GM12801 (cell line): Measurements from ENCODE around the gene ZNF837.

Experiments used
- CTCF ChIP-seq: IDR thresholded peaks from one replicate; pipeline ENCODE4 v1.5.1; 2011; ENCODE audit warnings: control low read depth; ENCODE audit not compliant: insufficient read length; ENCODE audit errors: extremely low read depth

Gene ZNF837

GRCh38 chr19:58368561-58369360 lies 12.1 kb downstream of the ZNF837 start:
- no peak for TF ChIP-seq CTCF

- TF ChIP-seq CTCF: no peak
Measured at GRCh38 chr19:58367698-58368454, 13.0 kb downstream of the ZNF837 start.

- TF ChIP-seq CTCF: no peak
Measured at GRCh38 chr19:58366585-58367430, 14.0 kb downstream of the ZNF837 start.

GRCh38 chr19:58364146-58364545 lies 16.7 kb downstream of the ZNF837 start:
- TF ChIP-seq CTCF: no peak

- TF ChIP-seq CTCF: no peak
Measured at GRCh38 chr19:58362272-58362994, 18.4 kb downstream of the ZNF837 start, which contains the start of gene ZNF497. Gene ZNF497 (minus strand): TSS chr19:58362751. CDS start chr19:58357635, 5,116 bp downstream.

GRCh38 chr19:58361900-58362271 lies 18.9 kb downstream of the ZNF837 start:
- no peak for TF ChIP-seq CTCF
